GM21717 (cell line): ENCODE data around the gene ALPL.

Experiments used
- ATAC-seq: cut with Tn5 transposase; IDR thresholded peaks from one replicate; pipeline ENCODE4 v1.9.1; 2021; ENCODE audit warnings: mild to moderate bottlenecking, moderate library complexity; ENCODE audit not compliant: unreplicated experiment

Gene ALPL

DNA sequence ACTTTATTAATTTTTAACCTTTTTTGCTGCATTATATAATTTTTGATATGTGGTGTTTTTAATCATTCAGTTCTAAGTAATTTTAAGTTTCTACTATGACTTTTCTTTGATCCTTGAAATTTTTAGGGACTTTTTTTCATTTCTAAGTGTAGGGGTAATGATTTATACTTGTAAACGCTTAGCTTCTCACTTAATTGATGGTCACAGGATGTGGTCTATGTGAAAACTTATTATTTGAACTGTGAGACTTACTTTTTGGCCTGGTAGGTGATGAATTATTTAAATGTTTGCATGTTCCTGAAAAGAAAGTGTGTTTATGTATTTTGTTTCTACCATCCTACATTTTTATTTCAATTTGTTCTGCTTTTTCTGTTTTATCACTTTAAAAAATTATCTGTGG is 17.2 kb downstream of the ALPL start:
- no peak for ATAC-seq

DNA sequence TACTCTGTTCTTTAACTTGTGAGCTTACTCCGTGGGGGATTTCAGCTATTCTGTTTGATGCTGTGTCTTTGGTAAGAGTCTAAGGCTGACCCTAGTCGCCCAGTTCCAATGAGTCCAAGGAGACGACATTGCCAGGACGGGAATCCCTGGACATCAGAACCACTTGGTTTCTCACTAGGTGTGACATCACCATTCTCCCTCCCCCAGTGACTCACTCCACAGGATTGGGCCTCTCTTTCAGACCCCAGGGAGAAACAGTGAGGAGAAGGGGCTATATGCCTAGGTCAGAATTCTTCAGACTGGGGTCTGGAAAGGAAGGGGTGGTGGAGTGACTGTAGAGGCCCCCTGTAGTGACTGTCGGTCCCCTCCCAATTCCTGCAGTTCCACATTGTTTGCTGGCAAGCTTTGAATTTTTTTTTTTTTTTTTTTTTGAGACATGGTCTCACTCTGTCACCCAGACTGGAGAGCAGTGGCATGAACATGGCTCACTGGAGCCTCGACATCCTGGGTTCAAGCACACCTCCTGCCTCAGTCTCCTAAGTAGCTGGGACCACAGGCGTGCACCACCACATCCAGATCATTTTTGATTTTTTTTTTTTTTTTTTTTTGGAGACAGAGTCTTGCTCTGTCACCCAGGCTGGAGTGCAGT is 21.3 kb downstream of the ALPL start:
- ATAC-seq, result no peak

DNA sequence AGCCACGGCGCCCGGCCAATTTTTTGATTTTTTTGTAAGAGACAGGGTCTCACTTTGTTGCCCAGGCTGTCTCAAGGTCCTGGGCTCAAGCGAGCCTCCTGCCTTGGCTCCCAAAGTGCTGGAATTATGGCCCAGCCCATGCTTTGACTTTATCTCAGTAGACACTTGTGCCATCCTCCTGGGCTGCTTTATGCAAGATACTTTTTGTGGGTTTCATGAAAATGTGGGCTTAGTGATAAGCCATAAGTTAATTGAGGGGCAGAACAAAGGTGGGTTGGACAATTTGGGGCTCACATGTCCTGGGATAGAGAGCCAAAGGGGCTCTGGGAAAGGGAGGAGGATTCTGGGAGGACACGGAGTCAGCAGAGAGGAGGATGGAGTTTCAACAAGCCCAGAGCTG is 22.0 kb downstream of the ALPL start:
- no peak for ATAC-seq

DNA sequence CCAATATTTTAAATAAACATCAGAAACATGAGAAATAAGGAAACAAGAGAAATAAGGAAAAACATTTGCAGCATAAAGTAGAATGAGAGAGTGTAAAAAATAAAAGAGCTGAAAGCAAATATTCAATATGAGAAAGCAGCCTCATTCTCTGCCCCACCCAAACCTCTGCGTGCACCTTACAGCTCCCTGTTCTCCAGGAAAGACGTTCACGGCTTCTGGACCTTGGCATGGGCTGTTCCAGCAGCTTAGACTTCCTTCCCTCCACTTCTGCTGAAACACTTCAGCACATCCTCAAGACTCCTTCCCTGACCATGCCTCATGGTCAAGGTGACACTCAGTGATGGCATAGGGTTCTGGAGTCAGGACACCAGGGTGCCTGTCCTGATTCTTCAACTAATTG is 23.3 kb downstream of the ALPL start:
- no peak for ATAC-seq

DNA sequence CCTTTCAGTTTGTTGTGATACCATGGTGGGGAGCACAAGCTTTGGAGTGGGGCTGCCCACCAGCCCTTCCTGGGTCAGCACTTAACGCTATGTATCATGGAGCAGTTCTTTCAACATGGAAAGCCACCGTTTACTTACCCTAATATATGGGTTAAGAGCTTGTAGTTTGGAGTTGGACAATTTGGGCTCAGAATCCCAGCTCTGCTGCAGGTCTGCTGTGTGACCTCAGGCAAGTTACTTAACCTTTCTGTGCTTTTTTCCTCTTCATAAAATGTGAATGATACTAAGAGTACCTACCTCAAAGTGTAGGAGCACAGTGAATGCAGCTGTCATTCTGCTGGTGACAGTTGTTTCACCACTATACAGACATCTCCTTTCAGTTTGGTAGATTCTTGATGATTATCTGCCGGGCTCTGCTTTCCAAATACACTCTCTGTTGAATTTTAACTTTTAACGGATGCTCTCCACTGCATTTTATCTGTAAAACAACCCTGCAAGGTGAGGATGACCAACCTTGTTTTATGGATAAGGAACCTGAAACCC is 23.8 kb downstream of the ALPL start:
- ATAC-seq, result no peak

DNA sequence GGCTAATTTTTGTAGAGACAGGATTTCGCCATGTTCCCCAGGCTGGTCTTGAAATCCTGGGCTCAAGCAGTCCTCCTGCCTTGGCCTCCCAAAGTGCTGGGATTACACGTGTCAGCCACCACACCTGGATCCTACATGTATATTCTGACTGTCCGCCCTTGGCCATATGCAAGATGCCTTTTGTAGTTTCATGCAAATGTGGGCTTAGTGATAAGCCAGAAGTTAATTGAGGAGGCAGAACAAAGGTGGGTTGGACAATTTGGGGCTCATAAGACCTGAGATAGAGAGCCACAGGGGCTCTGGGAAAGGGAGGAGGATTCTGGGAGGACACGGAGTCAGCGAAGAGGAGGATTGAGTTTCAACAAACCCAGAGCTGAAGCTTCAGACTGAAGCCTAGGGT is 24.9 kb downstream of the ALPL start:
- ATAC-seq, result no peak

DNA sequence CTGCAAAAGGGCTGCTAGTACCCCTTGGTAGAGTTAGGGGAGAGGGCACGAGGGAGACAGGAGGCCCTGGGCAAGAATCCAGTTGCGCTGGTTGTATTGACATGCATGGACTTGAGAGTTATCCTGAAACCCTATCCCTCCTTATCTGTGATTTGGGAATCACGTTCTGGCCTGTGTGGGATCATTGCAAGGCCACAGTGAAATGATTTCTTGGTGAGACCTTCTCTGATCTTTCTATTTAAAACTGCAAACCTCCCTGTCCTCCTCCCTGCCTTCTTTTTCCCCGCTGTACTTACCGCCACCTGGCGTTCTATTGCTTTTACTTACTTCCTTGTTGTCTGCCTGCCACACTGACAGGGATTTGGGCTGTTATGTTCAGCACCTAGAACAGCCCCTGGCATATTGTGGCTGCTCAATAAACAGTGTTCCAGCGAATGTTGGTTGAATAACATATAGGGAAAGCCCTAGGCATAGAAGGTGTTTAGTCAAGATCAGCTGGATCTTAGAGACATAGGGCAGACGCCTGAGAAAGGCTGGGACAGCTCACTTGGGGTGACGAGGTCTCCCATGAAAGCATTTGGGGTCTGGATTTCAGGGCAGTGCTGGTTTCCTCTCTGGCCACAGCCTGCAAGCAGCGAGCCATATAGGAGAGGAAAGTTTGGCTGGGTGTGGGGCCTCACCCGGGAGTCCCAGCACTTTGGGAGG is 25.6 kb downstream of the ALPL start:
- ATAC-seq, result no peak

DNA sequence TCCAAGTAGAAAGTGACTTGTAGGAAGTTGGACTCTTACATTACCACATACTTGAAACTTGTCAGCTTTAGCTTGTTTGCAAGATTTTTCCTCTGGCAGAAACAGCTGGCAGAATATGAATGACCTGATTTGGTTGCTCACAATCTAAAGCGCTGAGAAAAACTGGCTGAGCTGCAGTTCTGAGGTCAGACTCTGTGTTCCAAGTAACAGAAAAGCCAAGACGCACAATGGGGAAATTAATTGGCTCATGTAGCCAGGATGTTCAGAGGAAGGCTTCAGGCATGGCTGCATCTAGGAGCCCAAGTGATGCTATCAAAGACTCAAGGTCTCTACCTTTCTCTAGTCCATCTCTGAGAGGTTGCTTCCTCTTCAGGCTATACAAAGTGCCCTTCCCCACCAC is 27.0 kb downstream of the ALPL start:
- ATAC-seq, result no peak

DNA sequence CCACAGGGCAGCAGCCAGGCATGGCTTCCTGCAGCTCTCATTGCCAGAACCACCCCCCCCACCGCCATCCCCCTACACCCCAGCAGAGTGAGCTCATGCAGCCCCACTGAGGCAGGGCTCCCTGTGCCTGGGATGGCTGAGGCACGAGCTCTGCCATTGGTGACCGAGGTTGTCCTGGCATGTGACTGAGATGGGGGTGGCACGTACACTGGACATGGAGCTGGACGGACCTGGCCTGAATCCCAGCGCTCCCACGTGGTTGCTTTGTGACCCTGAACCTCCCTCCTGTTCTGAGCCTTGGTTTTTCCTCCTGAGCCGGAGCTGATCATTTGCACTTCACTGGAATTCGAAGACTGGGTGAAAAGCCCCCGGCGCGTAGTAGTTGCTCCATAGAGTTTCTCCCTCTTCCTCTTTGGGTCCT is 28.3 kb downstream of the ALPL start:
- no peak for ATAC-seq

DNA sequence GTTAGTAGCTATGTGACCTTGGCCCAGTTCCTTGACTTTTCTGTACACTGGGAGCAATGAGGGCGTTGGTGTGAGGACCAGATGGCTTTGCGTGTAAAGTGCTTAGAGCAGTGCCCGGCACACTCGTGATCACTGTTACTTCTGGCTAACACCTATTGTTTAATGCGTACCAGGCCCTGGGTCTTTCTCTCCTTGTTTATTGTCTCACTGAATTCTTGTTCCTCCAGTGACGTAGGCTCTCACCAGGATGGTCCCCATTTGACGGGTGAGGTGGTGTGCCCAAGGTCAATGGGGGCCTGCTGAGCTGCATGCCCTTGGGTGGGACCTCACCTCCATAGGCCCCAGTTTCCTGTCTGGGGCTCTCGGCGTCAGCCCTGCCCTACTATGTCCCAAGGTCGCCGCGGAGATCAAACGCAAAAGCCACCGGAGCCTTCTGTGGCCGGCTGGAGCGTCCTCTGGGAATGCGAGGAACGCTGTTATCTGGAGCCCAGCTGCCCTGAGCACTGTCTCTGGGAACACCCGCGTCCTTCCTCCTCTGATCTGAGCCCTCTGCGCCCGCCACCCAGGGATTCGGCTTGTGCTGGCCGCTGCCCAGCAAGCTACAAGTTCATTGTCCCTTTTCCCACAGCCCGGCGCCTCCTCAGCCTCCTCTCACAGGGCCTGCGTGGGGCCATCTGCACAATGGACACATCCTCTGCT is 28.9 kb downstream of the ALPL start:
- no peak for ATAC-seq

DNA sequence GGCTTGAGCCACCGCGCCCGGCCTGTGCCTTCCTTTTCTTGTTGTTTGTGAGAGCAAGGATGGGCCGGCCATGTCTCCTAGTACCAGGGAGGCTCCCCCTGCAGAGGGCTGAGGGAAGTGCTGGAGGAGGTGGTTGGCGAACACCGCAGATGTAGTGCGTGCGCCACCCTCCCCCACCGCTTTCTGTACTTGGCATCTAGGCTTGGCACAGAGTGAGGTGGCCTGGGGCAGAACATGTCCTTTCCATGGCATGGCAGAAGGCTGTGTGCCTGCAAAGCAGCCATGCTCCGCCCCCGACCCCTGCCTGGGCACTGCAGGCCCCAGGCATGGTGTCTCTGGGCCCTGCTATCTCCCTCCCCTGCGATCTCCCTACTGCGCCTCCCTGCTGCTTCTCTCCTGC is 30.7 kb downstream of the ALPL start:
- ATAC-seq, result no peak

DNA sequence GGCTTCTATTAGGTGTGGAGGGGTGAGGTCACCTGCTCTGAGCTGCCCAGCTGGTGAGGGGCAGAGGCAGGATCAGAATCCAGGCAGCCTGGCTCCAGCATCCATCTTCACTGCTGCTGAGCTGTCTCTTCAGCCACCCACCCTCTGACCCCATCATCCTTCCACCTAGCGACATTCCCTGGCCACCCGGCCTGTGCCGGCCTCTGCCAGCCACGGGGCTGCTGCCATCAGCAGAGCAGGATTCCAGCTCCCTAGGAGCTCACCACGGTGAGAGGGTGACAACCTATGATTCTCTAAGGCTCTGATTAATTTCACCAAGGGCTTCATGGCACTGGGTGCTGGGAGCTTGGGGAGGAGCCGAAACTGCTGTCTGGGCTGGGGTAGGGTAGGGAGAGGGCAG is 32.1 kb downstream of the ALPL start:
- ATAC-seq, result no peak

DNA sequence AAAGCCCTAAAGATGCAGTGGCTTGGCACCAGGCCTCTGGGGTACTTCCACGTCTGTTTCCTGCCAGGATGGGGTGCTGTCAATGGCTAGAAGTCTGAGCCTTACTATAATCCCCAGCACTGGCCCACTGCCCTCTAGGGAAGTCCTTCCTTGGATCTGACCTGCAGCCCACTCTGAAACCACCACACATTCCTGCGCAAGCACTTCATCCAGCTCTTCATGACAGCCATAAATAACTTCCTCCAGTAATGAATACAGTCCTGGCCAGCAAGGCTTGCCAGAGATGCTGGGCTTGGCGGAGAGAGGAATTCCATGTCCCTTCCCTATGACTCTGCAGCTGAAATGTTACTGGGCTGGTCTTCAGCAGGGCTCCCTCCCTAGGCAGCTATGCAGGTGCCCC is 32.6 kb downstream of the ALPL start:
- ATAC-seq, result no peak

DNA sequence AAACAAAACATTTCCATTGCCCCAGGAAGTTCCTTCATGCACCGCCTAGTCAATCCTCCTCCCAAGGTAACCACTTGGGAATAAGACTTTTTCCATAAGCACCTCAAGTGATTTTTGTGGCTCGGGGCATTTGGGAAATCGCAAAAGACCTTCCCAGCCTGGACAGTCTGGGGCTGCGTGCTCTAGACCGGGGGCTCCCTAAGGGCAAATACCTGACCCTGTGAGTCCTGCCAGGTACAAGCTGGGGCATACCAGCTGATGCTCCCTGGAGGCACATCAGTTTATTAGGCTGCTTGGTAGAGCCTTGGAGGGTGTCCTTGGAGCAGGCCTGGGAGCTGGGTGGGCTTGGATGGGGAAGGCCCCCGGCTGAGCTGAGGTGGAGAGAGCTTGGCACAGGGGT is 34.4 kb downstream of the ALPL start:
- no peak for ATAC-seq

DNA sequence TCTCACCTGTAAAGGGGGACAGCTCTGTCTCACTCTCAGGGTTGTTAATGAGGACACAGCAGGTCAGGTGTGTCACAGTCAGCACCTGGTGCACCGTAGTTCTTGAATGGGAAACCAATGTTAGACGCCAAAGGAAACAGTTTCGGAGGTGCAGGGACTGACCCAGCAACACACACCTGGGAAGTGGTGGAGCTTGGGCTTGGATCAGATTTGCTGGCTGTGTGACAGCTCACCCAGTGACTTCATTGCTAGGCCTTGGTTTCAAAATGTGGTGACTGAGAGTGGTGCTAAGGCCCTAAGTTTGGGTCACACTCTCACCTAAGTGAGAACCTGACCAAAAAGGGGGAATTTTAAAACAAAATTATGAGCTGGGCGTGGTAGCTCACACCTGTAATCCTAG is 34.9 kb downstream of the ALPL start:
- ATAC-seq, result no peak

DNA sequence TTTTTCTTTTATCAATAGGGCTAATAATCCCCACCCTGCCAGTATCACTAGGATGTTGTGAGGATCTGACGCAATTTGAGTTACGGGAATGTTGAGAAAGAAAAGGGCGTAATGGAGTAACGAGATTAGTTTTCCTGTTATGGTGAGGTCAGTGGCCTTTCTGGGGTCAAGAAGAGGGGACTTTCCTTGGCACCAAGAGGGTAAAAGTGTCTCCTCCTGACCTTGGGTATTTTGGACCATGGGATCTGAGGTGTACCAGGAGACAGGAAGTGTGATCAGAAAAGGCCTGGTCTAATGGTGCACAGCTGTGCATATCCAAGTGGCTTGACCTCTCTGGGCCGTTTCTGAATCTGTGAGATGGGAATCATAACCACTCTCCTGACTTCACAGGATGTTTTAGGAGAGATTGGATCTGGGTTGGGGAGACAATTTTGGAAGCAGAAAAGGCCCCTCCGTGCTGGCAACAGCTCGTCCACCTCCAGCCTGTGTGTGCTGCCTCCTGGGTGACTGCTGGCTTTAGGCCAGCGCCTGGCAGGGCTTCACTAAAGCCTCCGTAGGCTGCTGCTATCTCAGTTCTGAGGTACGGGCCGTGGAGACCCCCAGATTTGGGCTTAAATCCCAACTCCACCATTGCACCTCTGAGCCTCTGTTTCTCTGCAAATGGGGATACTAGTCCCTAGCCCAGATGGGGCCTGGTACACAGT is 37.1 kb downstream of the ALPL start:
- no peak for ATAC-seq

DNA sequence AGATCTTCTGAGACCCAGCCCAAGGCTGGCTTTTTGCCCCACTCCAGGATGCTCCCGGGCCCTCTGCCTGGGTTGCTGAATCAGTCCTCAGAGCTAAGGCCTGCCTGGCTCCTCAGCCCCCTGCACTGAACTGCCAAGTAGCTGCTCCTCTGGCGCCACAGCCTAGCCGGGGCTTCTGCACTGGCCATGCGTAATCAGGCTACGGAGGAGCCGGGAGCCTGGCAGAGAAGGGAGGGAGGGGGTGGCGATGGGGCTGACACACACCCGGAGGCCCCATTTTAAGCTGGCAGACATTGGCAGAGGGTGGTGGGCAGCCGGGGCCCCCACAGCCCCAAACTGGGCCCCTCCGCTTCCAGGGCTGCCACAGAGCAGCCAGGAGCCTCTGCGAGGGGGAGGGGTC is 38.7 kb downstream of the ALPL start:
- ATAC-seq, result no peak

DNA sequence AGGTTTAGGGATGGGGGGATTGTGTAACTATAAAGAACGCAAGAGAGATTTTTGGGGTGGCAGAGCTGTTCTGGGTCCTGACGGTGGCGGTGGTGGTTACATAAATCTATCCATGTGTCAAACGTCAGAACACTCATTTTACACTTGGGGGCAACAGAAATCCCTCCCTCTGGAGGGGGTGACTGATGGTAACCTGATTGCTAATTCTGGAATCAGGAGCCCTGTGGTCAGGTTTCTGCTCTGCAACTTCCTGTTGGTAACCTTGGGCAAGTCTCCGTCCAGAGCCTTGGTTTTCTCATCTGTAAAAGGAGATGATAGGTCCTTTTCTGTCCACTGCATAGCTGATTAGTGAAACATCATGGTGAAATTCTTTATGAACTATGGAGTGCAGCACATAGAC is 40.9 kb downstream of the ALPL start:
- ATAC-seq, result no peak

DNA sequence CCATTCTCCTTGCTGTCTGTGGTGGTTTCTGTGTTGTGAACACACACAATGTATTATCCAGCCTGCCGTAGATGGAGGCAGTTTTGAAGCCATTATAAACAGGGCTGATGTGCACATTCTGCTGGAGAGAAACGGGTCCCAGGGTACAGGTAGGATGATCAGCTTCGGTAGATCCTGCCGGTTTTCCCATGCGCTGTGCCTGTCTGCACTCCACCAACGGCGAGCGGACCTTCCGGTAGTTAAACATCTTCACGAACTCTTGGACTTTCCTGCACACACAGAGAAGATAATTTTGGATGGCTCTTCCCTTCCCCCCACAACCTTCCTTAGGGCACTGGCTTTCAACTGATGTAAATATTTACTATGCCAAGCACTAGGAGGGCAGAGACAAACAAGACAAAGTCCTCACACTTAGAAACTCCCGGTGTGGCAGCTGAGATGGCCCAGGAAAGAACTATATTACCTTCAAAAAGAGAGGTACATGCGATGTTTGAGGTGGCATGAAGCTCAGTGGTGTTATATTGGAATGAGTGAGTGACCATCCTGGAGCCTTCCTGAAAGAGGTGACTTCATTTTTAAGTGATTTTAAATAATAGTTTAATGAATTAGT is 41.7 kb downstream of the ALPL start:
- ATAC-seq, result no peak

DNA sequence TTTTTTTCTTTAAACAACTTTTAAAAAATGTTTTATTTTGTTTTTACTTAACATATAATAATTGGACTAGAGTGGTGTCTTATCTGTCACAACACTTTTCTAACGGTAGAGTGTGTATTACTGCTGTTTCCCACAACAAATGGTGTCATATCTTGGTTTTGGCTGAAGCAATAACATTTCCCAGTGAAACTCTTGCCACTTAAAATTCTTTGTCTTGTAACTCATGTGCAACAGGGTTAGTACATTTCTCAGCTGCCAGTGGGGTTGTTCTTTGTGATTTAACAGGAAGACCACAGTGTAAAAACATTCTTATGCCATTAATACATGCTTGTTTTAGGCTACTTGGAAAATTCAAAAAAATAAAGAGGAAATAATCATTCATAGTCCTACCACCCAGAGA is 43.5 kb downstream of the ALPL start:
- ATAC-seq, result no peak
